ENCODE measurements around the gene TEKT2.

TEKT2 gene

DNA sequence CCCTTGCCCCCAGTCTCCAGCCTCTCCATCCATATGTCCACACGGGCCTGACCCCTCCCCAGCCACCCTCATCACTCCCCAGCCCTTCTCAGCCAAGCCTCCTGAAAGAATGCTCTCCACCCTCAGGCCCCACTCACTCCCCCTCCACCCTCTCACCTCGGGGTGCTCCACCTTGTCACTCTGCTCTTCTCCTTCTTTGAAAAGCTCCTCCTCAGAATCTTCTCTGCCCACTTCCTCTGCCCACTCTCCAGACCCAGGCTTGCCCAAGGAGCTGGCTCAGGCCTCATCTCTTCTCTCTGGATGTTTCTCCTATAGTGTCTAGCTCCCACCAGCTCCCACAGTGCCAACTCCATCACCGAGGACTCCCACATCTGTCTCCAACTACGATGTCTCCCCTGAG, 27.3 kb downstream of the TEKT2 start:
- H2AFZ ChIP-seq (ENCODE audit: low read depth, low read length), result no peak overlapping the region
- no peak overlapping the region for H3K4me3 ChIP-seq (ENCODE audit: low read length)
- no peak overlapping the region for H3K9ac ChIP-seq (ENCODE audit: low read length)
- no peaks in the 10 kb centered on the region for H3K27me3 ChIP-seq (ENCODE audit: low read depth, low read length)
- H3K4me1 ChIP-seq (ENCODE audit: low read length), result peaks cover 6% of the 10 kb centered on the region
- no peak overlapping the region for H3K4me2 ChIP-seq (ENCODE audit: low read length)
- no peak for TF ChIP-seq EZH2phosphoT487 (IDR thresholded peaks at IDR 0.05; ENCODE audit: low read depth)
- TF ChIP-seq, protein P1, sequence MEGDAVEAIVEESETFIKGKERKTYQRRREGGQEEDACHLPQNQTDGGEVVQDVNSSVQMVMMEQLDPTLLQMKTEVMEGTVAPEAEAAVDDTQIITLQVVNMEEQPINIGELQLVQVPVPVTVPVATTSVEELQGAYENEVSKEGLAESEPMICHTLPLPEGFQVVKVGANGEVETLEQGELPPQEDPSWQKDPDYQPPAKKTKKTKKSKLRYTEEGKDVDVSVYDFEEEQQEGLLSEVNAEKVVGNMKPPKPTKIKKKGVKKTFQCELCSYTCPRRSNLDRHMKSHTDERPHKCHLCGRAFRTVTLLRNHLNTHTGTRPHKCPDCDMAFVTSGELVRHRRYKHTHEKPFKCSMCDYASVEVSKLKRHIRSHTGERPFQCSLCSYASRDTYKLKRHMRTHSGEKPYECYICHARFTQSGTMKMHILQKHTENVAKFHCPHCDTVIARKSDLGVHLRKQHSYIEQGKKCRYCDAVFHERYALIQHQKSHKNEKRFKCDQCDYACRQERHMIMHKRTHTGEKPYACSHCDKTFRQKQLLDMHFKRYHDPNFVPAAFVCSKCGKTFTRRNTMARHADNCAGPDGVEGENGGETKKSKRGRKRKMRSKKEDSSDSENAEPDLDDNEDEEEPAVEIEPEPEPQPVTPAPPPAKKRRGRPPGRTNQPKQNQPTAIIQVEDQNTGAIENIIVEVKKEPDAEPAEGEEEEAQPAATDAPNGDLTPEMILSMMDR (IDR thresholded peaks at IDR 0.05; ENCODE audit: low read depth, low read length), result no peak
- no peaks in the 10 kb centered on the region for H3K36me3 ChIP-seq (replicated peaks; ENCODE audit: low read depth, low read length)
- H3K27ac ChIP-seq (ENCODE audit: low read length), result no peak overlapping the region
- no peaks in the 10 kb centered on the region for H3K9me3 ChIP-seq (ENCODE audit: insufficient read depth, low read length)
- H3K79me2 ChIP-seq (ENCODE audit: low read length), result no peaks in the 10 kb centered on the region
- no peaks in the 10 kb centered on the region for H4K20me1 ChIP-seq (ENCODE audit: insufficient read depth, low read length)

DNA sequence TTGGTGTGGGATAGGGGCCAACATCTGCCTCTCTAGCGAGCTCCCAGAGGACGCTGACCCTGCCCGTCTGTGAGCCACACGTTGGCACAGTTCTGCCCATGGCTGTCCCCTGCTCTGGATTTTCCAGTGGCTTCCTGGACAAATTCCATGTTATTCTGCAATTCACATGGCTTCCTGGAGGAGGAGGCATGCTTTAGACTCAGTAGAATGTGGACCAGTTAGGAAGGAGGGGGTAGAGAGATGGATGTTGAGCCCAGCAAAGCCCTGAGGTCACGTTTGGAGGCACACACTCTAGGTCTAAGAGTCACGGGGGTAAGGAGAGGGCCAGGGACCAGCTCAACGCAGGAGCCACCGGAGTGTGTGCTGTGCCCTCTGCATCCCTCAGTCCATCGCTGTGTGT, 28.9 kb downstream of the TEKT2 start:
- no peaks in the 10 kb centered on the region for H3K9me3 ChIP-seq (ENCODE audit: insufficient read depth, low read length)
- H3K4me2 ChIP-seq (ENCODE audit: low read length), result no peak overlapping the region
- TF ChIP-seq EZH2phosphoT487 (IDR thresholded peaks at IDR 0.05; ENCODE audit: low read depth), result no peak
- TF ChIP-seq, protein P1 (IDR thresholded peaks at IDR 0.05; ENCODE audit: low read depth, low read length), result no peak
- peaks cover 9% of the 10 kb centered on the region for H3K4me1 ChIP-seq (ENCODE audit: low read length)
- no peak overlapping the region for H3K9ac ChIP-seq (ENCODE audit: low read length)
- H3K4me3 ChIP-seq (ENCODE audit: low read length), result no peak overlapping the region
- no peaks in the 10 kb centered on the region for H3K36me3 ChIP-seq (replicated peaks; ENCODE audit: low read depth, low read length)
- H3K79me2 ChIP-seq (ENCODE audit: low read length), result no peaks in the 10 kb centered on the region
- no peak overlapping the region for H2AFZ ChIP-seq (ENCODE audit: low read depth, low read length)
- no peak overlapping the region for H3K27ac ChIP-seq (ENCODE audit: low read length)
- H4K20me1 ChIP-seq (ENCODE audit: insufficient read depth, low read length), result no peaks in the 10 kb centered on the region
- H3K27me3 ChIP-seq (ENCODE audit: low read depth, low read length), result no peaks in the 10 kb centered on the region

DNA sequence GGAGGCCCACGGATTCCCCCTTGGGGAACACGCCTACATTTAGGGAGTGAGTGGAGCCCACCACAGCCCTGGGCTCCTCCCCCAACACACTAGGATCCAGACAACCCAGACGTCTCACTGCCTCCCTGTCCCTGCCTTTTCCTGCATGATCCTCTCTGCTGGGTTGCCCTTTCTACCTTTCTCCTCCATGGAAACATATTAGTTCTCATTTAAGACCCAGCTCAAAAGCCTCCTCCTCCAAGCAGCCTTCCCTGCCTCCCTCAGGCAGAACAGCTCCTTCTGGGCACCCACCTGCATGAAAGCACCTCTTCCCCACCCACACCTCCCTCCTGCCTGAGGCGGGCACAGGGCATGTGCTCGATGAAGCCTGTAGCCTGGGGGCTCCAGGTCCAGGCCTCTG, 30.5 kb downstream of the TEKT2 start:
- no peak overlapping the region for H2AFZ ChIP-seq (ENCODE audit: low read depth, low read length)
- peaks cover 9% of the 10 kb centered on the region for H3K4me1 ChIP-seq (ENCODE audit: low read length)
- H3K4me3 ChIP-seq (ENCODE audit: low read length), result no peak overlapping the region
- TF ChIP-seq, protein P1 (IDR thresholded peaks at IDR 0.05; ENCODE audit: low read depth, low read length), result no peak
- no peak for TF ChIP-seq EZH2phosphoT487 (IDR thresholded peaks at IDR 0.05; ENCODE audit: low read depth)
- H3K27me3 ChIP-seq (ENCODE audit: low read depth, low read length), result no peaks in the 10 kb centered on the region
- H3K36me3 ChIP-seq (replicated peaks; ENCODE audit: low read depth, low read length), result no peaks in the 10 kb centered on the region
- H3K27ac ChIP-seq (ENCODE audit: low read length), result no peak overlapping the region
- H4K20me1 ChIP-seq (ENCODE audit: insufficient read depth, low read length), result no peaks in the 10 kb centered on the region
- no peak overlapping the region for H3K9ac ChIP-seq (ENCODE audit: low read length)
- H3K9me3 ChIP-seq (ENCODE audit: insufficient read depth, low read length), result no peaks in the 10 kb centered on the region
- no peaks in the 10 kb centered on the region for H3K79me2 ChIP-seq (ENCODE audit: low read length)
- no peak overlapping the region for H3K4me2 ChIP-seq (ENCODE audit: low read length)

DNA sequence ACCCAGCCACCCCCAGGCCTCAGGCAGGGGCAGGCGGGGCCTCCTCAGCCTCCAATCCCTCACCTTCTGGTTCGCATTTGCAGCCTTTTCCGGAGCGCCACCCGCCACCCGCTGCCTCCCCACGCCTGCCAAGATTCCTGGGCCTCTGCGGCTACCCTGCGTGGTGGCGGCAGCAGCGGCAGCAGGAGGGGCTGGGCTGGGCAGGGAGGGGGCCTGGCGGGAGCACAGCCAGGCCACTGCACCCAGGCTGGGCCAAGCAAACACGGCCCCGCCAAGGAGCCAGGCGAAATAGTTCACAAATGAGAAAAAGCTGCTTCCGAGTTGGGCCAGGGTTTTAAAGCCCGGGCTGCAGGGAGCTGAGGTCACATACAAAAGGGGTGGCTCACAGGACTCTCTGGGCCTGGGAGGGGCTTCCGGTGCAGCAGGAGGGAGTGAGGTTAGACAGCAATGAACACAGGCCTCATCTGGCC, 31.3 kb downstream of the TEKT2 start:
- no peak overlapping the region for H3K4me2 ChIP-seq (ENCODE audit: low read length)
- H3K9me3 ChIP-seq (ENCODE audit: insufficient read depth, low read length), result no peaks in the 10 kb centered on the region
- H3K4me3 ChIP-seq (ENCODE audit: low read length), result no peak overlapping the region
- no peaks in the 10 kb centered on the region for H3K79me2 ChIP-seq (ENCODE audit: low read length)
- no peak overlapping the region for H3K27ac ChIP-seq (ENCODE audit: low read length)
- H2AFZ ChIP-seq (ENCODE audit: low read depth, low read length), result no peak overlapping the region
- H4K20me1 ChIP-seq (ENCODE audit: insufficient read depth, low read length), result no peaks in the 10 kb centered on the region
- H3K4me1 ChIP-seq (ENCODE audit: low read length), result peaks cover 9% of the 10 kb centered on the region
- TF ChIP-seq, protein P1 (IDR thresholded peaks at IDR 0.05; ENCODE audit: low read depth, low read length), result no peak
- TF ChIP-seq EZH2phosphoT487 (IDR thresholded peaks at IDR 0.05; ENCODE audit: low read depth), result no peak
- H3K36me3 ChIP-seq (replicated peaks; ENCODE audit: low read depth, low read length), result no peaks in the 10 kb centered on the region
- H3K27me3 ChIP-seq (ENCODE audit: low read depth, low read length), result no peaks in the 10 kb centered on the region
- no peak overlapping the region for H3K9ac ChIP-seq (ENCODE audit: low read length)

All from OCI-LY3 (cell line).